AG08396 (cell line): Measurements from ENCODE around the gene CLEC1B.
A peak's percentile ranks its signal among the peaks of the same experiment; 100 is the strongest.
"Not testable (repeated sequence)": the region's sequence is repeated elsewhere in the genome, so short reads cannot be mapped to it uniquely, and the experiment has no call there.

Experiments used
- DNase-seq: peaks from one replicate; pipeline ENCODE4 v3.0.0; 2012; ENCODE audit warnings: low spot score, mixed read lengths

CLEC1B gene

DNA sequence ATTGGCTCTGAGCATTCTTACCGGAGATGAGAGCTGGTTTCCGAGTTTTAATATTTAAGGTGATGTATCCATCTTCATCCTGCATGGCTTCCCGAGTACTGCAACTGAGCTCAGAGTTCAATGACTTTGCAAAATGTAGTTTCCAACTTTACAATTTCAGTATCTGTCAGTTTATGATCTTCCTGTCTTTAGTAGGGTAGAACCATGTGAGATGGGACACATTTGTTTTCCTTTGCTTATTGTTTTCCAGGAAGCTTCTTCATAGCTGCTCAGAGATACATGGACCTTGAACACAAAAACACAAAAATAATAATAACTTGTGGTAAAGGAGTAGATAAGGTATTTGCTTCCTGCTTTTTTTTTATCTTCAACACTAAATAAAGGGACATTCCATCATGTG, at the start of gene CLEC1B:
Gene CLEC1B, minus strand, starts transcription at position 106 of the 400 bp plus-strand sequence. Its CDS starts 21 bp downstream, at position 85.
- no peak for DNase-seq

DNA sequence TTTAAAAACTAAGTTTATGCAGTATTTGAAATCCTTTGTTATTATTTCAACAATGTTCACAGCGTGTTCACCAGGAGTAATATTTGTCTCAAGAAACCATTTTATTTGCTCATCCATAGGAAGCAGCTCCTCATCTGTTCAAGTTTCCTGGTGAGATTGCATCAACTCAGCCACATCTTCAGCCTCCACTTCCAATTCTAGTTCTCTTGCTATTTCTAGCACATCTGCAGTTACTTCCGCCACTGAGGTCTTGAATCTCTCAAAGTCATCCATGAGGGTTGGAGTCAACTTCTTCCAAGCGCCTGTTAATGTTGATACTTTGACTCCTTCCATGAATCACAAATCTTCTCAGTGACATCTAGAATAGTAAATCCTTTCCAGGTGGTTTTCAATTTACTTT, 49.6 kb upstream of the CLEC1B start:
- no peak for DNase-seq

DNA sequence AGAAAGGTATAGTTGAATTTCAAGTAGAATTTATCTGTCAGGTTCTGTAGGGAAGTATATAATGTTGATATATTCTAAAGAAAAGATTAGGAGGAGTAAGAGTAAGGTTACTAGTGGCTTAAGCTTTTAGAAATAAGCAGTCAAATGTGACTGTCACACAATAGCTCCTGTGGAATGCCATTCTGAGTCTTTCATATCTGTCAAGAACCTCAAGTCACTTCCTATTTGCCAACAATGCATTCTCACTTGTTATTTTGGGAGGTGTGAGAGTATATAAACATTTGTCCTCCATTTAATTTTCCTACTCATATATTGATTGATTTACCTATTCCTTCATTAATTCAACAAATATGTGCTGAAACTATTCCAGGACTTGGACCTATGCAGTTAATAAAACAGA, 43.2 kb upstream of the CLEC1B start:
- no peak for DNase-seq

DNA sequence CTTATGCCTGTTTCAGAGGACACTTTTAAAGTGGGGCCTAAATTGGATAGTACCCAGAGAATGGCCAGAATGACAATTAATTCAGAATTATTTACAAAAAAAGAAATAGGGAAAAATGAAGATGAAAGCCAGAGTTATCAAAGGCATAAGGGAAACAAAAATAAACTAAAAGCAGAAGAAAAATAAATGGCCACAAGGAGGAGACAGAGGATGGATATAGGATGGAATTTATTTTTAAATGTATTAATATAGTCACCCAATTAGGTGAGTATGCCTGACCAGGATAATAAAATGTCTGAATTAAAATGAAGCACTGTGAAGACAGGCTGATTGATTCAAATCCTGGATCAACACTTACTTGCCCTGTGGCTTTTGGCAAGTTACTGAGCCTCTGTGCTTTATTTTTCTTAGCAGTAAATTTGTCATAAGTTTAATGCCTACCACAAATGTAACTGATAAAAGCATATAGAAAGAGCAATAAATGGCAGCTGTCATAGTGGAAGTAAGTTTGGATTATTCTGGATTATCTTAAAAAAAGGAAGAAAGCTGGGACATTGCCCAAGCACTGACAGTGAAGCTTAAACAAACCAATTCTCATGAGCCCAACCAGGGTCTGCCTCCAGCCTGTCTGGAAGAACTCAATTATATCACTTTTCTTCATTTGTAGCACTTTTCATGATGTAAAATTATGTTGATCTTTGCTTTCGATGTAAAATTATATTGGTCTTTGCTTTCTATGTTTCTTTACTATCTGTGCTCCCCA, 35.0 kb upstream of the CLEC1B start:
- no peak for DNase-seq

DNA sequence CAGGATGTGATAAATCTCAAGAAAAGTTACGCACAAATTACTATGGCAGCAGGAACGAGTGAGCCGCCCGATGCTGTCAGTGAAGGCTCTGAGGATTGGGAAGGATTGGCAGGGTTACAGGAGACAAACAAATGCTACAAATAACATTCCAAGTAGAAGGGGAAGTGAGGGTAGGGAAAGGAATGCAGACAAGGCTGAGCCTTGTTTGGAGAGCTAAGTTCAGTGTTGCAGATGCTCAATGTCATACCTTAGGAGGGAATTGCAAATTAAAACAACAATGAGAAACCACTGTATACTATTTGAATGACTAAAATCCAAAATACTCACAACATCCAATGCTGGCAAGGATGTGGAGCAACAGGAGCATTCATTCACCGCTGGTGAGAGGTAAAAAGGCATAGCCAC, 32.9 kb upstream of the CLEC1B start:
- peak; percentile 76 for DNase-seq

DNA sequence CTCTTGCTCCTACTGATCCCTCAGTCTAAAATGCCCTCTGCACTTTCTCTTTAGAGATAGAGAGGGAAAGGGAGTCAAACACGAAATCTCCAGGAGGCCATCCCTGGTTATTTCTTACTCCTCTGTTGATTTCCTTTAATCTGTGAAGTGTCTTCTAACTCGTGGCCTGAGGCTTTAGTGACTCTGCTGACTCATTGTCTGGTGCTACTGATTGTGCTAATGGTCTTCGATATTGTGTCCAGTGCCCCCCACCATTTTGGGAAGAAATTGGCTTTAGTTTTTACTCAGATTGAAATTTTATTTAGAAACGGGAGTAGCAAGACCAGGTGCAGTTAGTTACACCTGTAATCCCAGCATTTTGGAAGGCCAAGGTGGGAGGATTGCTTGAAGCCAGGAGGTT, 32.4 kb upstream of the CLEC1B start:
- DNase-seq, result no peak

DNA sequence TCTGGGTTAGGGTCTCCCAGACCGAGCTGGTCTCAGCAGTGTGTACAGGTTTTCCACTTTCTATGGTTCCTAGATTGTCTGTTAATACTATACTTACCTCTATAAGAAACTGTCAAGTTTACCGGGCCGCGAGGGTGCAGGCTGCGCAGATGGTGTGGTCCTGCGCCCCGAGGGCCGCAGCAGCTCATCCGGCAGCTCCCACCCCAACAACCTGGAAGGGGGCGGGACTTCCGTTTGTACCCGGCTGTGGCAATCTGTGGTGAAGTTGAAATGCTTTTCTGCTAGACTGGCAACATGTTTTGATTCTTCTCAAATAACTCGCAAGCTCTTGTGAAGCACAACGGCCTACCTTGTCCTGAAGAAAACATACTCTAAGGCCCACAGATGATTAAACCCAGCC, 31.5 kb upstream of the CLEC1B start, which contains the start of gene CLEC9A:
Gene CLEC9A, plus strand, starts transcription at position 237 of the 400 bp plus-strand sequence. CDS start 22,006 bp downstream, outside the sequence.
- DNase-seq, result no peak

DNA sequence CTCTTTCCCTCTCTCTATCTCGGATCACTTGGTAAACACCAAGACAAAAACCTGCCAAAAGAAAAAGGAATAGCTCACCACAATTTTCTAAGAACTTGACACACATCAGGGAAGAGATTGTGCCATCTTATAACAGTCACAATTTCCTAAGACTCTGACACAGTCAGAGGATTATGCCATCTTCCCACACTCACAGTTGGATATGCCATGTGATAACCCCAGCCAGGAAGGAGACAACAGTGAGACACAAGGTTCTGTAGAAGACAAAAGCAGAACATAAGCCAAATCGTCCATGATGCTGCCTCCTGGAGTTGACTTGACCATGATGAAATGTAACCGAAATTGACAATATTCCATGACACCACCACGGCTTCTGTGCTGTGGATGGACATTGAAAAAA, 28.8 kb upstream of the CLEC1B start:
- DNase-seq, result peak; percentile 15

DNA sequence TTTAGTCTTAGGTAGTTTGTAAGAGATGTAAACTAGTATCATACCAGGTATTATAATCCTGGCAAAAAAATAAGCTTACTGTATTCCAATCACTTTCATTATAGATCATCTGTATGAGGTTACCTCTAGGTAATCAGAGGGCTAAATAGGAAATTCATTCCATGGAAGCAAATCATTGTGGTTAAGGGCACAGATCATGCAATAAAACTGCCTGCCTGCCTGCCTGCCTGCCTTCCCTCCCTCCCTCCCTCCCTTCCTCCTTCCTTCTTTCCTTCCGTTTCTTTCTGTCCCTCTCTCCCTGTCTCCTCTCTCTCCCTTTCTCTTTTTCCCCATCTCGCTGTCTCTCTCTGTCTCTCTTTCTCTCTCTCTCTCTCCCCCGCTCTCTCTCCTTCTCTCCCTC, 28.4 kb upstream of the CLEC1B start:
- no peak for DNase-seq

DNA sequence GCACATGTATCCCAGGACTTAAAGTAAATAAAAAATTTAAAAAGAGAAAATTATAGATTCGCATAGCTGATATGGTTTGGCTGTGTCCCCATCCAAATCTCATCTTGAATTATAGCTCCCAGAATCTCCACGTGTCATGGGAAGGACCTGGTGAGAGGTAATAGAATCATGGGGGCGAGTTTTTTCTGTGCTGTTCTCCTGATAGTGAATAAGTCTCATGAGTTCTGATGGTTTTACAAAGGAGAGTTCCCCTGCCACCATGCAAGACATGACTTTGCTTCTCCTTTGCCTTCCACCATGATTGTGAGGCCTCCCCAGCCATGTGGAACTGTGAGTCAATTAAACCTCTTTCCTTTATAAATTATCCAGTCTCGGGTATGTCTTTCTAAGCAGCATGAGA, 27.7 kb upstream of the CLEC1B start:
- DNase-seq, result not testable (repeated sequence)

DNA sequence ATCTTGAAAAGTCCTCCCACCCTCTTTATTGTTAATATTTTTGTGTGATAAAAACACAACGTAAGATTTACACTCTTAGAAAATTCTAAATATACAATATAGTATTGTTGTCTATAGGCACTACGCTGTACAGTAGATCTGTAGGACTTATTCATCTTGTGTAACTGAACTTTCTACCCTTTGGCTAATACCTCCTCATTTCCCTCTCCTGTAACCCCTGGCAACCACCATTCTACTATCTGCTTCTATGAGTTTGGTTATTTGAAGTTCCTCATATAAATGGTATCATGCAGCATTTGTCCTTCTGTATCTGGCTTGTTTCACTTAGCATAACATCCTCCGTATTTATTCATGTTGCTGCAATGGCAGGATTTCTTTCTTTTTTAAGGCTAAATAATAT, 26.3 kb upstream of the CLEC1B start:
- no peak for DNase-seq

DNA sequence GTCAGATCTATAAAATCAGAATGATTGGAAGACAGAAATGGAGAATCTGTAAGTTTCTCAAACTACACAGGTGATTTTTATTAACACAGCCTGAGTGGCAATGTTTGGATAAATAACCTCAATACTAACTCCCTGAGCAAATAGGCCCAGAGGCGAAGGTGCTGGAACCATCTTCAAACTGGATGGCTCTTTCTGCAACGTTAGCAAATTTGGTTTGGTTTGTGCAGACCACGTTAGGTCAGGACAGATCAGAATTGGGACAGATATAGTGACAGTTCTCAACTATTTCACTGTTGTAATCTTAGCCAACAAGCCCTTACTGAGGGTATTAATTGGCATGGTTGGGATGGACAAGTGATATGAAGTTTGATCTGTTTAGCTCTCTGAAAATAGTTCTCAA, 22.4 kb upstream of the CLEC1B start:
- DNase-seq, result no peak

DNA sequence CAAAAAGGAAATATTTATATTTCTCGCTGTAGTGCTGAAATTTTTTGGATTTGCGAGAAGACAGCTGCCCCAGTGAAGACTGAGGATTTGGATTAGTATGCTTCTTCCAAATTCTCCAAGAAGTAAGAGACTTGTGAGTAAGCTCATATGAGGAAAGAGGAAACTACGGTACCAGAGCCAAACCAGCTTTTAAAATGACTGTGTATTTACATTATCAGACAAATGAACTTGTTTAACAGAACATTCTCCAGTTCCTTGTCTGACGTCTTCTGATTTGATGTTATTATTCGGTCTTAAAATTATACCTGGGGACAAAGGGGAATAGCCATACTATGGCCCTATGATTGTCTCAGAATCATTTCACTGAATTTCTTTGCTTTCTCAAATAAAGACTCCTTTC, 19.5 kb upstream of the CLEC1B start:
- peak; percentile 21 for DNase-seq

DNA sequence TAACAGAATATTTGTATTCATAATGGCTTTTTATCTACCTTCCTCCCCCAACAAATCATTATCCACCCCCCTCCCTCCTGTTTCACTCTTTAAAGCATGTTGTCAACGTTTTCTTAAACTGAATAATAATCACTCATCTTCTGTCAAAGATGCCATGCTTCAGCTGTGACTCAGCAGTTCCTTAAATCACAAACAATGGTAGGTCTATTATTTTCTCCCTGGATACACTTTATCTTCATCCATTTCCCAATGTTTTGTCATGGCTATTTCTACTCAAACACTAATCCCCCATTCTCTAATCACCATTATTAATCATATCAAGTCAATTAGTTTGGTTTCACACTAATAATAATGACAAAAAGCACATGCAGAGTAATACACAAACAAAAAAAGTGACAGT, 18.0 kb upstream of the CLEC1B start:
- DNase-seq, result no peak

DNA sequence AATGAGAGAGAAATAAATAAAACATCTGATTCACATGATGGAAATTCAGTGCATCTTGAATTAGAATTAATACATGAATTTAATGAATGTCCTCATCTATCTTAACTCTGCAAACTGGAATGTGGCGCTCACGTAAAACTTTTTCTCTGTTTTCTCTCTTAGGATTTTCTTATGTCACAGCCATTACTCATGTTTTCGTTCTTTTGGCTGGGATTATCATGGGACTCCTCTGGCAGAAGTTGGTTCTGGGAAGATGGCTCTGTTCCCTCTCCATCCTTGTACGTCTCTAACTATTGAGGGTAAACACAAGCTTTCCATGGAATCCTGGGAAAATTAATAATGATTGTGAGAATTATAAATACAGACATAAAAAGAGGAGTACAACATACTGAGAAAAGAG, 16.5 kb upstream of the CLEC1B start:
- no peak for DNase-seq

DNA sequence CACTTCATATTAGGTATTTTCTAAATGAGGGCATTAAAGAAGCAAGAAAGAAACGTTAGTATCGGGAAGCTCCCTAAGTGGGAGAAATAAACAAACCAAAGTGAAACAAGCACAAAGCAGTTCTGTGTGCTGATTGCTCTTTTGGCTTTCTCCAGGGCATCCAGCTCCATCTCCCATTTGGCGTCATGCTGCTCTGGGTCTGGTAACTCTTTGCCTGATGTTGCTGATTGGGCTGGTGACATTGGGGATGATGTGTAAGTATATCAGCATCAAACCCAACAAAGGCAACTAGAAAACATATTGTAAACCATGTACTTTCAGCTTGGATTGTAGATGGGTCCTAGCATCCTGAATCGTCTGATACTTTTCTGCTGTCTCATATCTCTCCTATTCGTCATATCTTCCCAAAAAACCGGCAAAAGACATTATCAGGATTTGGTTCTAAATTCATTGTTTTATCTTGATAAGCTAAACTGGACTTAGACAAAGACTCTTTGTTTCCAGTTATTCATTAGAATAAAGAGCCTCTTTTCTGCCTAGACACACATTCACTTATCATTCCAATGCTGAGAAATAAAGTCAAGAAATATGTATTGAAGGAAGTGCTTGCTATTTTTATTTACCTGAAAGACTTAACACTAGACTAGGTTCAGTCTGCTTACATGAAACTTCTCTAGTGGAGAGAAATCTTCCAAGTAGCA, 13.9 kb upstream of the CLEC1B start:
- DNase-seq, result no peak

DNA sequence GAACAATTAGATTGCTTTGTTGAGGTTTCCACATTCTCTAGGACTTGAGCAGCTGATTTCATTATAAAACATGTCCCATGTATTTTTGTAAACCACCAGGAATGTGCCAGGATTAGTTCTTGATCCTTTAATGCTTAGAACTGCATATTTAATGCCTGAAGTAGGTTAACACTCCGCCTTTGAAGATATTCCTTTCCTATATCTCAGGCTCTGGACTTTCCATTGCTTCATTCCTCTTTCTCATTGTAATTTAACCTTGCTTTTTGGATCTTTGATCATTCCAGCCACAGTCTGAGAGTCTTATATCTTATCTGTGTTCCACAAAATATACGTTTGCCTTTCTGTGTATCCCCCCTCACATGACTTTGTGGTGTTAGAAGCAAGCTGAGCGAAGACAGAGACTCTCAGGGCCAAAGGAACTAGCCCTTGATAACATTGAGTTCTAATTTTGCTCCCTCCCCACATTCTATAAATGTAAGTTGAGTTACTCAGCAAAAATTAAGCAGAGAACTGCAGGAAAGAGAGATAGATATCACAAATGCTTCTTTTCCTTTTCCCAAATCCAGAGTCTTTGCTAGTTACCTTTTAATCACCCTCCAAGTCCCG, 2.4 kb upstream of the CLEC1B start:
- no peak for DNase-seq

DNA sequence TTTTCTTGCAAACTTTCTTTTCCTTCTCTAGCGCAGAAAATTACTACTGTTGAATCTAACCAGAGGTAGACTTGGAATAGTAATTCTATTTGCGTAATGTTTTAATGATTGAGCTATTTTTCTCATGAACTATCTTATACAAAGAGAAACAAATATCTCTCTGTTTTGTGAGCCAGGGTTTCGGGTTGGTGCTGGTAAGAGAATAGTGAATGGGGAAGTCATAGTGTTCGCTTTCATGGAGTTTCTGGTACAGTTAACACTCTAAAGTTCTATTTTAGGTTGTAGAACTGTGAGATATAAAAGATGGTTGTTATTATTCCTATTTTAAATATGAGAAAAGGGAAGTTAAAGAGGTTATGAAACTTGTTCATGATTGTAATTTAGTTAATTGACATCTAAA, 6.6 kb downstream of the CLEC1B start:
- no peak for DNase-seq

DNA sequence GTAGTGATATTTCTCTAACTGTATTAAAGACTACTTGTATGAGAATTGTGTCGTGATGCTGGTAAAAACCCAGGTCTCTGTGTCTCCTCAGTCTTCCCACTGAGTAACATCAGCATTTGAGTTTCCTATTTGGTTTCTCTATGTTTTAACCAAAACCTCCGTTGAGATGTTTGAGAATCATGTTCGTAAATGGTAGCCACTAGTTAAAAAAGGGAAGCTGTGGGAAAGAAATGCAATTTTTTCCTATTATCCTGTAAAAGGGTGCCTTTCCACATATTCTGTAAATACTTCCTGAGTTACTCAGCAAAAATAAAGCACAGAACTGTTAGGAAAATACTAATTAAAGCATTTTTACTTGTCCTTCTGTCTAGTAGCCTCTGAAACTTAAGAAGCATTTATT, 7.0 kb downstream of the CLEC1B start:
- DNase-seq, result no peak

DNA sequence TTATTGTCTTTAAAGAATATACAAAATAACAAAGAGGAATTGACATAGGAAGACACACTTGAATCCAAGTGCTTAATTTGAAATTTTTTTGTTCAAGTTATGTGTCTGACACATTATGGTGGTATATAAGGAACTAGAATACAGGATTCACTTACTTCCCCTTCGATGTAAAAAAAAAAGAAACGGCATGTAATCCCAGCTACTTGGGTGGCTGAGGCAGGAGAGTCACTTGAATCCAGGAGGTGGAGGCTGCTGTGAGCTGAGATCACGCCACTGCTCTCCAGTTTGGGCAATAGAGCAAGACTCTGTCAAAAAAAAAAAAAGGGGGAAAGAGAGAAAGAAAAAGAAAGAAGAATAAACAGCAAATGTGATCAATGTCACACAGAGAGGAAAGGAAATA, 18.8 kb downstream of the CLEC1B start:
- no peak for DNase-seq

DNA sequence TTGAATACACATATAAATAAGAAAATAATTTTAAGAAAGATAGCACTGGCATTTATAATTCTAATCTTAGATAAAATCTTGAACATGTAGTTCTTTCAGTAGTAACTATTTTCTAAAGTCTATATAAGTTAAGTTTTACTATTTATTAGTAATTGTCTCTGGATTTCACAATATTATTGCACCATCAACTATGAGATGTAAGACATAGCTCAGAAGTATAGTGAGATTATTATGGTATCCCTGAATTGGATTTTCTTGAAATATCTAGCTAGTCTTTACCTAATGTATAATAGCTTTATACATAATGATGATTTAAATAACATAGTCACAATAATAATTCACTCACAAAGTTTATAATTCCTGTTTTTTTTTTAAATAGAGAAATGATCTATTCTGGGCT, 21.0 kb downstream of the CLEC1B start:
- DNase-seq, result no peak

DNA sequence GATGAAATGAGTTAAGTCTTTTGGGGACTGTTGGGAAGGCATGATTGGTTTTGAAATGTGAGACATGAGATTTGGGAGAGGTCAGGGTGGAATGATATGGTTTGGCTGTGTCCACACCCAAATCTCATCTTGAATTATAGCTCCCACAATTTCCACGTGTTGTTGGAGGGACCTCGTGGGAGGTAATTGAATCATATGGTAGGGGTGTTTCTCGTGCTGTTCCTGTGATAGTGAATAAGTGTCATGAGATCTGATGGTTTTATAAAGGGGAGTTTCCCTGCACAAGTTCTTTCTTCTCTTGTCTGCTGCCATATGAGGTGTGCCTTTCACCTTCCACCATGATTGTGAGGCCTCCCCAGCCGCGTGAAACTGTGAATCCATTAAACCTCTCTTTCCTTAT, 22.3 kb downstream of the CLEC1B start:
- not testable (repeated sequence) for DNase-seq

DNA sequence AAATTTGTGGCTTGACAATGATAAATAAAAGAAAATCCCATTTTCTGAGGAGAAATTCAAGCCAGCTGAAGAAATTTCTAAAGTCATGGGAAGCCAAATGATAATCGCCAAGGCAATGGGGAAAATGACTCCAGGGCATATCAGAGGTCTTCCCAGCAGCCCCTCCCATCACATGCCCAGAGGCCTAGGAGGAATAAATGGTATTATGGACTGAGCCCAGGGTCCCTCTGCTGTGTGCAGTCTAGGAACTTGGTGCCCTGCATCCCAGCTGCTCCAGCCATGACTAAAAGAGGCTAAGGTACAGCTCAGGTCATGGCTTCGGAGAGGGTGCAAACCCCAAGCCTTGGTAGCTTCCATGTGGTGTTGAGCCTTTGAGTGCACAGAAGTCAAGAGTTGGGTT, 23.3 kb downstream of the CLEC1B start:
- no peak for DNase-seq
